Fibroblast of skin of abdomen (primary cell): ENCODE measurements around the gene CACNA1C.

ENCODE experiments used
- DNase-seq: peaks from one replicate; pipeline ENCODE4 v3.0.0-alpha.2; 2013

The CACNA1C gene

GRCh38 chr12:2535583-2536204 lies 482.9 kb downstream of the CACNA1C start:
- DNase-seq = peak; percentile 46

GRCh38 chr12:2536724-2537123 lies 483.9 kb downstream of the CACNA1C start:
- no peak for DNase-seq

GRCh38 chr12:2537868-2538541 lies 485.2 kb downstream of the CACNA1C start:
- DNase-seq = no peak

GRCh38 chr12:2539938-2540337 lies 487.2 kb downstream of the CACNA1C start:
- DNase-seq = no peak

GRCh38 chr12:2540535-2540941 lies 487.8 kb downstream of the CACNA1C start:
- no peak for DNase-seq

GRCh38 chr12:2541631-2542204 lies 488.9 kb downstream of the CACNA1C start:
- DNase-seq = no peak

- DNase-seq = no peak
Measured at GRCh38 chr12:2543801-2544200, 491.0 kb downstream of the CACNA1C start.

GRCh38 chr12:2544230-2544629 lies 491.4 kb downstream of the CACNA1C start:
- DNase-seq = no peak

- no peak for DNase-seq
Measured at GRCh38 chr12:2547273-2548044, 494.7 kb downstream of the CACNA1C start.

- DNase-seq = no peak
Measured at GRCh38 chr12:2548081-2548480, 495.3 kb downstream of the CACNA1C start.

- no peak for DNase-seq
Measured at GRCh38 chr12:2550561-2551411, 498.0 kb downstream of the CACNA1C start.

GRCh38 chr12:2551412-2551900 lies 498.7 kb downstream of the CACNA1C start:
- DNase-seq = peak; percentile 51

GRCh38 chr12:2552000-2552756 lies 499.4 kb downstream of the CACNA1C start:
- no peak for DNase-seq

- no peak for DNase-seq
Measured at GRCh38 chr12:2553388-2554126, 500.8 kb downstream of the CACNA1C start.

- no peak for DNase-seq
Measured at GRCh38 chr12:2555487-2556082, 502.8 kb downstream of the CACNA1C start.

GRCh38 chr12:2557597-2557996 lies 504.8 kb downstream of the CACNA1C start:
- DNase-seq = no peak

GRCh38 chr12:2559931-2560330 lies 507.1 kb downstream of the CACNA1C start:
- DNase-seq = no peak

GRCh38 chr12:2560356-2560755 lies 507.6 kb downstream of the CACNA1C start:
- no peak for DNase-seq

- DNase-seq = peak; percentile 21
Measured at GRCh38 chr12:2561367-2561766, 508.6 kb downstream of the CACNA1C start.

GRCh38 chr12:2562400-2562799 lies 509.6 kb downstream of the CACNA1C start:
- DNase-seq = no peak
